SJCRH30 (cell line): ENCODE results near the gene TLE4. TPM values are rescaled to one million over a fixed set of nuclear protein-coding genes. Genes with fewer than 3 reads are reported as not detected.

ENCODE experiments used
- DNase-seq, 2 experiments: peaks; one replicate each; pipeline ENCODE4 v3.0.0-alpha.2; 2015 to 2020
- H3K27ac ChIP-seq: fragments of 250-450 bp; sonication (Bioruptor Pico); 2 replicates; pipeline ENCODE4 v1.5.1; 2020; ENCODE audit warnings: mild to moderate bottlenecking, moderate library complexity
- H3K27me3 ChIP-seq: fragments of 250-450 bp; sonication (Bioruptor Pico); 2 replicates; pipeline ENCODE4 v1.5.1; 2020; ENCODE audit warnings: mild to moderate bottlenecking, moderate library complexity
- H3K36me3 ChIP-seq: fragments of 250-450 bp; sonication (Bioruptor Pico); 2 replicates; pipeline ENCODE4 v1.5.1; 2020; ENCODE audit warnings: mild to moderate bottlenecking, moderate library complexity
- H3K4me1 ChIP-seq: fragments of 250-450 bp; sonication (Bioruptor Pico); 2 replicates; pipeline ENCODE4 v1.5.1; 2020; ENCODE audit warnings: mild to moderate bottlenecking, moderate library complexity
- H3K4me3 ChIP-seq: fragments of 250-450 bp; sonication (Bioruptor Pico); 2 replicates; pipeline ENCODE4 v1.5.1; 2020; ENCODE audit warnings: mild to moderate bottlenecking, moderate library complexity
- H3K9me3 ChIP-seq: fragments of 250-450 bp; sonication (Bioruptor Pico); replicated peaks from 2 replicates; pipeline ENCODE4 v1.5.1; 2020; ENCODE audit warnings: mild to moderate bottlenecking, moderate library complexity
- total RNA-seq: library from RNA; depleted of rRNA; stranded (reverse); fragments of >200 nt; shearing (Covaris generic); gene quantifications from 2 replicates; pipeline ENCODE4 v1.2.3, GENCODE V29; 2014

TLE4 gene
- total RNA-seq, 1 experiment from 2014 or later: 103 TPM

DNA sequence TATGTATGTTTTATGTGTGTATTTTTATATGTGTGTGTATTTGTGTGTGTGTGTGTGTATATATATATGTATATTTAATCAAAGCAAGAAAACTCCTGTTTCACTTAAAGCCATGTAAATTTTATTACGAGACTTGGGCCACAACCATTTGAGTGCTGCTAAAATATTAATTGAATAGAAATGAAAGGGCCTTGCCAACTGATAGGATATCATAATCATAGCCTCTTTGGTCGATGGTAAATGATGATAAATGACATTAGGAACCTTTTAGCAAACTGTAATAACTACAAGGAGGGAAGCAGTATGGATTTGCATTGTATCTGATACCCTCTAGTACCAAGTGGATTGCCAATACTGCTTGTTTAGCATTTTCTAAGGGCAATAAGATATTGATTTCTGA lies 7.9 kb downstream of the TLE4 start:
- Histone ChIP-seq H3K9me3 (no peaks in the 10 kb centered on the region), H3K27me3 (no peaks in the 10 kb centered on the region), H3K36me3 (peaks cover 69% of the 10 kb centered on the region), H3K4me3 (no peak overlapping the region), H3K27ac (no peak overlapping the region), H3K4me1 (peaks cover 4% of the 10 kb centered on the region; the same call in 1 of the 2 replicates)
- DNase-seq: no peak

DNA sequence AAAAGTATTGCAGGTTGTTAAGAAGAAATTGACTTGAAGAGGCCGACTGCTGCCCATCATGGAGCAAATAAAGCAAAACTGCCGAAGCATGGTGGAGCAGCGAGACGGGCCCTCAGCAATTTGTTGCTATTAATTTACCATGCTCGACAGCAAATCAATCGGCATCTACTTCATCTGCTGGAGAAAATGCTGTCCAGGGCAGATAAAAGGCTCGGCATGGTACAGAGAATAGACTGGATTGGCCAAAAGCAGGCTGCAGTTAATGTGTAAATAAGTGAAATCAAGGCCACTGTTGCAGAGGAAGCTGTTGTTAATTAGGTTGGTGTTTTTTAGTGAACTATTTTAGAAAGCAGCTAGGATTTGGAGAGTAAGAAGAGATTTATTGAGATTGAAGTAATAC lies 8.3 kb downstream of the TLE4 start:
- DNase-seq: no peak
- H3K36me3 ChIP-seq: peaks cover 72% of the 10 kb centered on the region
- peaks cover 4% of the 10 kb centered on the region; the same call in 1 of the 2 replicates for H3K4me1 ChIP-seq
- H3K9me3 ChIP-seq: no peaks in the 10 kb centered on the region
- H3K27ac ChIP-seq: no peak overlapping the region
- no peak overlapping the region for H3K4me3 ChIP-seq
- no peaks in the 10 kb centered on the region for H3K27me3 ChIP-seq

DNA sequence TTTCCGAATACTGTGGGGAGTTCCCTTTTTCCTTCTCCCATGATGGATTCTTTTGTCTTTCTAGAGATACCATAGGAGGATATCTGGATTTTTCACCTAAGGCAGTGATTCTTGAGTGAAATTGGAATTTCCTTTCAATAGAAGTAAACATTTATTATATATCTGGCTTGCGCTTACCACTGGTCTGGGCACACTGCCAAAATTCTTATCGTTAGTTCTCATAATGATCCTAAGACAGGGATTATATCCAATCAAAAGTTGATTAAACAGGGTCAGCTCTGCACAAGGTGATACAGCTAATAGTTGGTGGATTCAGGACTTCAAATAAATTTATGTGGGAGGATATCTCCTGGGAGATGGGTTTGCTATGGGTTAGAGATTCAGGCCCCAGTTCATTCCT lies 9.6 kb downstream of the TLE4 start:
- Histone ChIP-seq H3K4me1 (0 out of 2 replicates have a peak, but pooled peaks cover 2% of the 10 kb centered on the region), H3K27ac (no peak overlapping the region), H3K4me3 (no peak overlapping the region), H3K9me3 (no peaks in the 10 kb centered on the region), H3K27me3 (no peaks in the 10 kb centered on the region), H3K36me3 (peaks cover 76% of the 10 kb centered on the region)
- DNase-seq: peak in 1 of 2 experiments; percentile 22

DNA sequence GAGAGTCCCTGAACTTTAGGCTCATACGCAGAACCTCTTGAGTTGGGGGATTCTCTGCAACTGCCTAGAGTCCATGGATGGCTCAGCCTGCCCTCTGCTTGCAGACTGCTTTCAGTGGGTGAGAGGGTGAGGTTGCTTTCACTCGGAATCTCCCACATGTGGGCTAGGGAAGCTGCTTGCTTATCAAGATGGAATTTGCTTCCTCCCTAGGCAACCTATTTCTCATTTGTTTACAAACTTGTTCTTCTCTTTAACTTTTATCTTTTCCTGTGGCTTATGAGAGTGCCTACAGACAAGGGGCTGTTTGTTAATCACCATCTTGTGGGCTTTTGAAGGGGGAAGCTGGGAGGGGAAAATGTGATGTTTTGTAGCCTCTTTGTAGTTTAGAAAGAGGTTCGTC lies 10.0 kb downstream of the TLE4 start:
- peaks cover 75% of the 10 kb centered on the region for H3K36me3 ChIP-seq
- no peaks in the 10 kb centered on the region for H3K27me3 ChIP-seq
- no peak overlapping the region for H3K4me3 ChIP-seq
- H3K4me1 ChIP-seq: 0 out of 2 replicates have a peak, but pooled peaks cover 2% of the 10 kb centered on the region
- no peak for DNase-seq
- no peaks in the 10 kb centered on the region for H3K9me3 ChIP-seq
- no peak overlapping the region for H3K27ac ChIP-seq

DNA sequence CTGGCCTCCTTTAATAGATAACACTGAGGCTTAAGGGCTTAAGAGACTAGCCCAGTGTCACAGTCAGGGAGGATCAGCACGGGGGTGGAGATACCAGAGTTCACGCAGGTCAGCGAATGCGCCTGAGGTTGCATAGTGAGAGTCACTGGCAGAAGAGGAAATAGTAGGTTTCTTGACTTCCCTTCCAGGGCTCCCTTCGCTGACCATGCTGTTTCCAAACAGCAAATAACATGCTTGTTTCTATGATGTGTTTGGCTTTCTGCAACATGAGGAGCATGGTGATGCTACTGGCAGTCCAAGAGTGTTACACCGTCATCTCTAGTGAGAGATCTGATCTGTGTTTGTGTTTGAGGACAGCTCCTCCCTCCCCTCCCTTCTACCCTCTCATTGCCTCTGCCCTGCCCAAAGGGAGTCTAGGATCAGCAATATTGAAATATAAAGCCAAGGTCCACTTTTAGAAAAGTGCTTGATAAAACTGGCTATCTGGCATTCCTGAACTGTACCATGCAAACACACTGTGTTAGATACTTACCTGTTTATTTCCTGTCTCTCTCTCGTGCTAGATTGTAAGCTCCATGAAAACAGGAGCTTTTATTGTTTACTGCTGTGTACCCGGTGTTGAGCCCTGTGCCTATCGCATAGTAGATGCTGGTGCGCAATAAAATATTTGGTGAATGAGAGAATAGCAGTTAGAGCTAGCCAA lies 12.3 kb downstream of the TLE4 start:
- no peaks in the 10 kb centered on the region for H3K4me1 ChIP-seq
- H3K9me3 ChIP-seq: no peaks in the 10 kb centered on the region
- H3K36me3 ChIP-seq: peaks cover 74% of the 10 kb centered on the region
- DNase-seq: no peak
- H3K4me3 ChIP-seq: no peak overlapping the region
- no peak overlapping the region for H3K27ac ChIP-seq
- no peaks in the 10 kb centered on the region for H3K27me3 ChIP-seq

DNA sequence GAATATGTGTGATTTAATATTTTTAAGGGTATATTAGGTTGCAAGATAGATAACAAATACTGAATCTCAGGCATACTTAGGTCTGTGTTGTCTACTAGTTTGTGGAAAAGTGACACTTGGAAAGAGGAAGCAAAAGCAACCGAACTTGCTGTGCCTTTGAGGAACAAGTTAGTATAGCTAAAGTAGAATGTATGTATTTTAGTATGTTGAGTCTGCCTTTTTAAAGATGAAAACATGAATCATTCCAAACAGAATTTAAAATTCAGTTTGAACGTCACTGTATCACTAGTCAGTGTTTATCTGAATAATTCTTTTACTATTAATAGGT lies 12.9 kb downstream of the TLE4 start:
- Histone ChIP-seq H3K36me3 (peaks cover 74% of the 10 kb centered on the region), H3K4me3 (no peak overlapping the region), H3K9me3 (no peaks in the 10 kb centered on the region), H3K4me1 (no peaks in the 10 kb centered on the region), H3K27me3 (no peaks in the 10 kb centered on the region), H3K27ac (no peak overlapping the region)
- DNase-seq: no peak

DNA sequence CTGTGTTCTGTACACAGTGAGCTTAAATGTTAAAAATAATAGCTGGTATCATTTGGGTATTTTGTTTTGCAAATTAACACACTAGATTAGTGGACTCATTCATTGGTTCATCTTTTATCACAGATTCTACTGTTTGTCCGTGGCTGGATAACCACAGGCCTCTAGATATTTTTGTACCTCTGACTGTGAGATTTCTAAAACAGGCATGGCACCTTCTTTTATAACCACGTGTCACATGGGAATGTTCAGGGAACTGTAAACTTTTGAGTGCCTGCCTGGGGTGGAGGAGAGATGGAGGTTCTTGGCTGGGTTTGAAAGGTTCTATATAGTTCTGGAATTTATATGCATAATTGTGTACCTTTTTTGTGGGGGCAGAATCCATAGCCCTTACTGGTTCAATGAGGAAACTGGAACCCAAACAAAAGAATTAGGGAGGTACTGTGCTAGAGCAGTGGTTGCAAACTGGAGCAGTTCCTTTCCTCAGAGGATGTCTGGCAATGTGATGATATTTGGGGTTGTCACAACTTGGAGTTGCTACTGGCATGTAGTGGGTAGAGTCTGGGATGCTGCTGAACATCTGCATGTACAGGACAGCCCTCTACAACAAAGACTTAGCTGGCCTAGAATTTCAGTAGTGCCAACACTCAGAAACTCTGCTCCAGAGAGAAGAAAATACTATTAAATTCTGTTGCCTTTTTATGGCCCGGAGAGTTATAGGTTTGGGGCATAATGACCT lies 16.9 kb downstream of the TLE4 start:
- no peak overlapping the region for H3K4me3 ChIP-seq

DNA sequence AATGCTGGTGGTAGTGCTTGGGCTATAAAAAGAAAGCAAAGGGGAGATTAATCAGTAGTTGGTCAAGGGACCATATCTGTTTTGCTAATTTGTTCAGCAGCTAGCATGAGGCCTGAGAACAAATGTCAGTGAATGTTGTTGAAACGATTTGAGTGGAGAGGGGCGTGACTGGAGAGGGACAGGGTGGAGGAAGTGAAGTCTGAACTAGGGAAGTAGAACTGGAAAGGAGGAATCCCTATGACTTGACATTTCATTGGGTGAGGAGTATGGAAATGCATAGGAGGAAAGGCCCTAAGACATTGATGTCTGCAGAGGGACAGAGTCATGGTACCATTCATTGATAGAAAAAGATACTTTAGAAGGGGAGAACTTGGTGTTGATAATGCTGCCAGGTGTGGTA lies 19.7 kb downstream of the TLE4 start:
- H3K9me3 ChIP-seq: no peaks in the 10 kb centered on the region
- no peaks in the 10 kb centered on the region for H3K4me1 ChIP-seq
- DNase-seq: no peak
- H3K27me3 ChIP-seq: no peaks in the 10 kb centered on the region
- peaks cover 66% of the 10 kb centered on the region for H3K36me3 ChIP-seq
- H3K4me3 ChIP-seq: no peak overlapping the region
- H3K27ac ChIP-seq: no peak overlapping the region

More for the DNA sequence above, 16.9 kb downstream of the TLE4 start:
- no peak for DNase-seq
- Histone ChIP-seq H3K4me1 (no peaks in the 10 kb centered on the region), H3K9me3 (no peaks in the 10 kb centered on the region), H3K36me3 (peaks cover 58% of the 10 kb centered on the region), H3K27ac (no peak overlapping the region), H3K27me3 (no peaks in the 10 kb centered on the region)

DNA sequence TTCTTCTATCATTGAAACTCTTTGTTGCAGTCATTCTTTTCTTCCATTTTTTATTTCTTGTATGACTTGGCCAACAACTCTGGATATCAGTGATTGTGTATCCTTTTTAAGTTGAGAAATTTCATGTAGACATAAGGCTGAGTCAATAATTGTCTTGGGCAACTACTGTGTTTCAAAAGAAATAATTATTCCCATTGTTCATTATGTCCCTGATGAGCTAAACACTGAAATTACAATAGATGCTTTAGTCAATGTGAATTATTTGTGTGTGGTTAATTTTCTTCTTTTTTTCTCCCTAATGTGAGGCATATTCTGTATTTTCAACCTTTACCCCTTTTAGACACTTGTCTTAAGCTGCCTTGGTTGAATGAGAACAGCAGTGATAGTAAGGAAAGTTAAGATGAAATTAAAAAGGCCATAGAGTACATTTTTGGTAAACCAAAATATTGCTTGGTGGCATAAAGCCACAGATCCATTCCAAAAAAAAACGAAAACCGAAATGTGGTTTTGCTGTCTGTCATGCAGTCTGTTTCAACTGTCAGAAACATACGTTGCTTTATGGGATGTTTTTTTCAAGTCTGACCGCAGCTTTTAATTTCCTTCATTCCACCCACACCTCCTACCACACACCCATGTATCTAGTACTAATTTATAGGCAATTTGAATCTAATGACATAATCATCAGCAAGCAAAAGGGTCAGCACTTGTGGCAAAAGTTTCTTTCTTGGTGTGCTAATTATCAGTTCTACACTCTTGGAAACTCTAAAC lies 21.1 kb downstream of the TLE4 start:
- Histone ChIP-seq H3K27ac (no peak overlapping the region), H3K36me3 (peaks cover 66% of the 10 kb centered on the region), H3K27me3 (no peaks in the 10 kb centered on the region), H3K4me1 (no peaks in the 10 kb centered on the region), H3K4me3 (no peak overlapping the region), H3K9me3 (no peaks in the 10 kb centered on the region)
- no peak for DNase-seq

DNA sequence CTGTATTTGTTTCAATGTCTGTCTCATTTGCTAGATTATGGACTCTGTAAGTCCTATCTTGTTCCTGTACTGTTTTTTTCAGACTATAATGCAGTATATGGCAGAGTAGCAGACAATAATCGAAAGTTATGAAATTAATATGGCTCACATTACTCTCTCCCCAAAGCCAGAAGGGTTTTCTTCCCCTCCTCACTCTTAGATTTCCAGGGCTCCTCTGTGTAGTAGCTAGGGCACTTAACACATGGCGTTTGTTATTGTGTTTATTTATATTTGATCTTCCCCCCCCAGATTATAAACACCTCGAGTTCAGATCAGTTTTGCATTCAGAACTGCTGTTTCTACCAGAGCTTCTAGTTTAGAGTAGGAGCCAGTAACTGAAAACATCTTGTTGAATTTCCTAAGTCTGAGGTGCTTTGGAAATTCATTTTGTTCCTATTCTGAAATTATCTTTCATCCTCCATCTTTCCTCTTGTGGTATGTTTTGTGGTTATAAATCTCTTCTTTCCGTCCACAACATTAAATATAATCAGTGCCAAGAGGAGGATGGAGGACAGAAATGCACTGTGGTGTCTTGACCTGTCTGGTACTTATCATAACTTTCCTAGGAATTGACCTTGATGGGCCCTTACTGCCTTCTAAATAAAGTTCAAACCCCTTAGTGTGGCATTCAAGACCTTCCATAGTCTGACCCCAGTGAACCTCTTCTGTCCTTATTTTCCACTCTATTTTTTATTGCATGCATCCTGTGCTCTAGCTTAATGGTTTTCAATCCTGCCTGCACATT lies 27.0 kb downstream of the TLE4 start:
- Histone ChIP-seq H3K27me3 (no peaks in the 10 kb centered on the region), H3K4me3 (no peak overlapping the region), H3K4me1 (no peaks in the 10 kb centered on the region), H3K27ac (no peak overlapping the region), H3K9me3 (peaks cover 14% of the 10 kb centered on the region), H3K36me3 (peaks cover 76% of the 10 kb centered on the region)
- no peak for DNase-seq

DNA sequence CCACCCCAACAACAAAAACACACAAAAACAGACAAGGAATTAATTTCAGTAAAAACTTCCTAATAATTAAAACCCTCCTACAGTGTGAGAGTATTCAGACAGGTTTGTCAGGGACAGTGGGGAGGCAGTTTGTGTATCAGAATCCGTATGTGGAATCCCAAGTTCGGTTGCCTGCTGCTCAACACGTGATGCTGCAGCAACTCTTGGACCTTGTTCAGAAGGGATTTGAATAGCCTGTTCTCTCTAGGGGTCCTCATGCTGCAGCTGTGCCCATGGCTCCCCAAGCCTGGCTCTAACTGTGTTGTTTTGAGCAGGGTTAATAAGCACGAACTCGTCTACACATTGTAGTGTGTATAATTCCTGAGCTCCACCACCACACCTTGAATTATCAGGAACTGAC lies 28.7 kb downstream of the TLE4 start:
- H3K4me1 ChIP-seq: no peaks in the 10 kb centered on the region
- H3K36me3 ChIP-seq: peaks cover 73% of the 10 kb centered on the region
- no peak overlapping the region for H3K4me3 ChIP-seq
- no peak overlapping the region for H3K27ac ChIP-seq
- H3K27me3 ChIP-seq: no peaks in the 10 kb centered on the region
- DNase-seq: no peak
- H3K9me3 ChIP-seq: peaks cover 14% of the 10 kb centered on the region

DNA sequence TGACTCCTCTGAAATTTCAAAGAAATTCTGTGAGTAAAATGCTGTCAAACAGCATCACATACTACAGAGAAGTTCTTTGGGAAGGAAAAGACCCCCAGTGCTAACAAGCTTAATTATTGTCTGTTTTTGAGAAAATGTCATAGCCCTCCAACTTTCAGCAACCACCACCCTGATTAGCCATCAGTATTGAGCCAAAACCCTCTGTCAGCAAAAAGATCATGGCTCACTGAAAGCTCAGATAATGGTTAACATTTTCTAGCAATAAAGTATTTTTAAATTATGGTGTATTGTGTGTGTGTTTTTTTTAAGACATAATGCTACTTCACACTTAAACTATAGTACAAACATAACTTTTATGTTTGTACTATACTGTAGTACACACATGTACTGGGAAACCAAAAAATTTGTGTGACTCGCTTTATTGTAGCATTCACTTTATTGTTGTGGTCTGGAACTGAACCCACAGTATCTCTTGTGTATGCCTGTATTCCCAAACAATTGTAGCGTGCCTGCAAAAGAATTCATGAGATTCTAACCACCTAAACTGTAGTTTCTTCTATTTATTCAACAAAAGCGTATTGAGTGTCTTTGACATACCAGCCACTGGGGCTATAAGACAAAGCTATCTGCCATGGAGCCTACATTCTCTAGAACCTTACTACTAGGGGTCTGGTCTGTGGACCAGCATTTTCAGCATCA lies 31.6 kb downstream of the TLE4 start:
- no peak overlapping the region for H3K4me3 ChIP-seq
- no peaks in the 10 kb centered on the region for H3K27me3 ChIP-seq
- DNase-seq: no peak
- no peaks in the 10 kb centered on the region for H3K4me1 ChIP-seq
- peaks cover 18% of the 10 kb centered on the region for H3K9me3 ChIP-seq
- no peak overlapping the region for H3K27ac ChIP-seq
- peaks cover 61% of the 10 kb centered on the region for H3K36me3 ChIP-seq

DNA sequence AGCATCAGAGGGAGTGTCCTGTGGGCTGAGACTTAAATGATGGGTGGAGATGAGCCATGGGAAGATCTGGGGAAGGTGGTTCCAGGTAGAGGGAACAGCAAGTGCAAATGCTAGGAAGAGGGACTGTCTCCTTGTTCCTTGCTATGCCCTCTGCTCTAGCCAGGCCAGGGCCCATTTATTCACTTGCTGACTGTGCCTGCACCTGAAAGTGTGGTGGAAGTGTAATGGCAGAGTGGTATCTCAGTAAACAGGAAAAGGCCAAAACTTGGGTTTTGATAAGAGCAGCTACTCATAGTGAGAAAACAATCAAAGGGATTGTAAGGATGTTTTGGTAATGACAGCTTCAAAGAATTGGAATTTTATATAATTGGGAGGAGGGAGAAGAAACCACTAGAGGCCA lies 32.4 kb downstream of the TLE4 start:
- no peak for DNase-seq
- H3K4me3 ChIP-seq: no peak overlapping the region
- H3K9me3 ChIP-seq: peaks cover 18% of the 10 kb centered on the region
- H3K27me3 ChIP-seq: no peaks in the 10 kb centered on the region
- H3K4me1 ChIP-seq: peaks cover under 1% of the 10 kb centered on the region
- peaks cover 59% of the 10 kb centered on the region for H3K36me3 ChIP-seq
- H3K27ac ChIP-seq: no peak overlapping the region

DNA sequence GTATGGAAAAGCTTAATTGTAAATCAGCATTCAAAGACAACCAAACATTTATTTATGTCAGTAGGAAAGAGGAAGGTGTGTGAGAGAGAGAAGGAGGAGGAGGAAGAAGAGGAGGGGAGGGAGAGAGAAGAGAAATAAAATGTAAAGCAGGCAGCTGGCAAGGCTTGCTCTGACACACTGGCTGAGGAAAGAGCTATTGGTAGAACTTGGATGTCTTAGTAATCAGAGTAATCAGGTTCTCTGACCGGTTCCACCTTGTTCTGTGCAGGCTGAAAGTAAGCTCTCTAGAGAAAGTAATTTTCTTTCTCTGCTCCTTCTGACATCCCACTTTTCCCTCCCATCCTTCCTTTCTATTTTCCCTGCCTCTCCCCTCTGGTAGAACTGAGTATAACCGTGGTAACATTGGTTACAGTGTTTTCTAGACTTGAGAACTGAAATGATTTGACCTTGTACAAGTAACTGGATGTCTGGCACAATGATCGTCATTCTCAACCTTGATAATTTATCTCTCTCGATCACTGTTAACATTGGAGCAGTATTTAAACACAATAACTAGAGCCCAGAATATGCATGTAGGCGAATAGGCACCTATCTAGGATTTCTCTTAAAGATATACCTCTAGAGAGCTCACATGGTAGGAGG lies 33.3 kb downstream of the TLE4 start:
- H3K27me3 ChIP-seq: no peaks in the 10 kb centered on the region
- DNase-seq: no peak

More for the DNA sequence above, 33.3 kb downstream of the TLE4 start:
- Histone ChIP-seq H3K4me3 (no peak overlapping the region), H3K36me3 (peaks cover 51% of the 10 kb centered on the region), H3K9me3 (peaks cover 18% of the 10 kb centered on the region), H3K4me1 (peaks cover 9% of the 10 kb centered on the region), H3K27ac (no peak overlapping the region)
